HG03280 (cell line): Measurements from ENCODE around the gene CDRT15.
"Not testable (repeated sequence)": the region's sequence is repeated elsewhere in the genome, so short reads cannot be mapped to it uniquely, and the experiment has no call there.

ENCODE experiments used
- ATAC-seq: cut with Tn5 transposase; IDR thresholded peaks from one replicate; pipeline ENCODE4 v1.9.1; 2021; ENCODE audit warnings: mild to moderate bottlenecking, moderate library complexity; ENCODE audit not compliant: unreplicated experiment

The CDRT15 gene

GRCh38 chr17:14236762-14237161 lies at the start of gene CDRT15:
CDRT15 (minus strand) TSS chr17:14236862; CDS start chr17:14236833, 29 bp downstream.
- ATAC-seq: not testable (repeated sequence)

- ATAC-seq: no peak
Measured at GRCh38 chr17:14282726-14283125, 46.1 kb upstream of the CDRT15 start.

- ATAC-seq: no peak
Measured at GRCh38 chr17:14281530-14281929, 44.9 kb upstream of the CDRT15 start.

GRCh38 chr17:14276535-14277250 lies 40.0 kb upstream of the CDRT15 start:
- ATAC-seq: no peak

- ATAC-seq: no peak
Measured at GRCh38 chr17:14270508-14270907, 33.8 kb upstream of the CDRT15 start.

- no peak for ATAC-seq
Measured at GRCh38 chr17:14269473-14269872, 32.8 kb upstream of the CDRT15 start.

GRCh38 chr17:14268264-14268663 lies 31.6 kb upstream of the CDRT15 start:
- ATAC-seq: no peak

- no peak for ATAC-seq
Measured at GRCh38 chr17:14261406-14261805, 24.7 kb upstream of the CDRT15 start.

- ATAC-seq: no peak
Measured at GRCh38 chr17:14245629-14246028, 9.0 kb upstream of the CDRT15 start.

GRCh38 chr17:14245002-14245401 lies 8.3 kb upstream of the CDRT15 start:
- ATAC-seq: no peak

- not testable (repeated sequence) for ATAC-seq
Measured at GRCh38 chr17:14239271-14239670, 2.6 kb upstream of the CDRT15 start.

GRCh38 chr17:14236032-14236431 lies 630 bp downstream of the CDRT15 start:
- ATAC-seq: not testable (repeated sequence)

- ATAC-seq: not testable (repeated sequence)
Measured at GRCh38 chr17:14235047-14235446, 1.6 kb downstream of the CDRT15 start.

GRCh38 chr17:14231187-14231586 lies 5.5 kb downstream of the CDRT15 start:
- not testable (repeated sequence) for ATAC-seq

- ATAC-seq: no peak
Measured at GRCh38 chr17:14228903-14229302, 7.8 kb downstream of the CDRT15 start.

- no peak for ATAC-seq
Measured at GRCh38 chr17:14227052-14227451, 9.6 kb downstream of the CDRT15 start.

- no peak for ATAC-seq
Measured at GRCh38 chr17:14225254-14225980, 11.2 kb downstream of the CDRT15 start.

- ATAC-seq: no peak
Measured at GRCh38 chr17:14222611-14223010, 14.1 kb downstream of the CDRT15 start.

- ATAC-seq: no peak
Measured at GRCh38 chr17:14214271-14214670, 22.4 kb downstream of the CDRT15 start.

- no peak for ATAC-seq
Measured at GRCh38 chr17:14212401-14212800, 24.3 kb downstream of the CDRT15 start.

- no peak for ATAC-seq
Measured at GRCh38 chr17:14211801-14212200, 24.9 kb downstream of the CDRT15 start.

- no peak for ATAC-seq
Measured at GRCh38 chr17:14211246-14211645, 25.4 kb downstream of the CDRT15 start.
